Left lung (tissue), 10 donors: Measurements from ENCODE around the gene NUBP2. TPM values are rescaled to one million over a fixed set of nuclear protein-coding genes. Genes with fewer than 3 reads are reported as not detected.

Experiments
- ATAC-seq: fragments of 200-7000 bp; cut with Tn5 transposase; one replicate; pipeline ENCODE4 v1.9.1; 2020; ENCODE audit warnings: moderate library complexity
- DNase-seq, 4 donors: peaks; one replicate each; pipeline ENCODE4 v3.0.0-alpha.2; 2013 to 2020
- H3K27ac ChIP-seq, 2 donors: fragments of 200-600 bp; sonication (generic) in 1 of 2; one replicate each; pipeline versions ENCODE4 v1.5.0 to v1.8.0; 2020 to 2021
- H3K27me3 ChIP-seq, 2 donors: fragments of 200-600 bp; sonication (generic) in 1 of 2; one replicate each; pipeline versions ENCODE4 v1.5.0 to v1.8.0; 2020 to 2021
- H3K36me3 ChIP-seq, 2 donors: fragments of 200-600 bp; sonication (generic) in 1 of 2; one replicate each; pipeline versions ENCODE4 v1.5.0 to v1.8.0; 2020 to 2021
- H3K4me1 ChIP-seq, 2 donors: fragments of 200-600 bp; one replicate each; pipeline ENCODE4 v1.8.0; 2021
- H3K4me3 ChIP-seq, 2 donors: fragments of 200-600 bp; sonication (generic) in 1 of 2; one replicate each; pipeline versions ENCODE4 v1.5.0 to v1.8.0; 2020 to 2021; ENCODE audit warnings: mild to moderate bottlenecking in 1 of 2
- H3K9me3 ChIP-seq, 2 donors: fragments of 200-600 bp; sonication (generic) in 1 of 2; one replicate each; pipeline versions ENCODE4 v1.5.0 to v1.8.0; 2020 to 2021
- intact Hi-C, 2 donors: fragments of 100-400 bp; cut with DNase I; formaldehyde crosslinking; loops; one replicate each; pipeline versions ENCODE4 v1.11.2 to v1.14.2; 2022
- polyA plus RNA-seq, 6 donors: library from polyadenylated mRNA; unstranded; fragments of 120-200 nt; gene quantifications; one replicate each; pipeline ENCODE4 v1.2.1, GENCODE V29; 2013; ENCODE audit not compliant: insufficient read length in 6 of 6
- total RNA-seq, 2 donors: library from RNA; stranded (reverse); fragmentation: NEBNext Ultra II Directional; extraction: Animal tissue kit (Norgen Biotek cat#: 25700); gene quantifications; one replicate each; pipeline ENCODE4 v1.2.1, GENCODE V29; 2021
- TF ChIP-seq, protein P1 (sequence below), 2 donors: fragments of 200-600 bp; sonication (generic) in 1 of 2; IDR thresholded peaks; one replicate each; pipeline versions ENCODE4 v1.5.0 to v1.8.0; 2021; ENCODE audit warnings: antibody characterized with exemption in 2 of 2
- donor health status: DM: no; HTN: yes; CAD: no.
- donor health status: DM: no; HTN: no; CAD: no.

The NUBP2 gene
- total and polyA plus RNA-seq, 8 donors: 32.6 to 56.4 (median 42.7) TPM

DNA sequence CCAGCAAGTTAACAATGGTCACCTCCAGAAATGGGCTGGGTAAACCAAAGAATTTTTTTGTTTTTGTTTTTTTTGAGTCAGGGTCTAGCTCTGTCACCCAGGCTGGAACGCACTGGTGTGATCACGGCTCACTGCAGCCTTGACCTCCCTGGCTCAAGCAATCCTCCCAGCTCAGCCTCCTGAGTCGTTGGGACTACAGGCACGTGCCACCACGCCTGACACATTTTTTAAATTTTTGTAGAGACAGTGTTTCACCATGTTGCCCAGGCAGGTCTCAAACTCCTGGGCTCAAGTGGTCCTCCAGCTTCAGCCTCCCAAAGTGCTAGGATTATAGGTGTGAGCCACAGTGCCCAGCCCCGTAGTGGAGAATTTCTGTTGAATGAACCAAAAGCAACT lies 2.1 kb upstream of the NUBP2 start:
- TF ChIP-seq, protein P1, sequence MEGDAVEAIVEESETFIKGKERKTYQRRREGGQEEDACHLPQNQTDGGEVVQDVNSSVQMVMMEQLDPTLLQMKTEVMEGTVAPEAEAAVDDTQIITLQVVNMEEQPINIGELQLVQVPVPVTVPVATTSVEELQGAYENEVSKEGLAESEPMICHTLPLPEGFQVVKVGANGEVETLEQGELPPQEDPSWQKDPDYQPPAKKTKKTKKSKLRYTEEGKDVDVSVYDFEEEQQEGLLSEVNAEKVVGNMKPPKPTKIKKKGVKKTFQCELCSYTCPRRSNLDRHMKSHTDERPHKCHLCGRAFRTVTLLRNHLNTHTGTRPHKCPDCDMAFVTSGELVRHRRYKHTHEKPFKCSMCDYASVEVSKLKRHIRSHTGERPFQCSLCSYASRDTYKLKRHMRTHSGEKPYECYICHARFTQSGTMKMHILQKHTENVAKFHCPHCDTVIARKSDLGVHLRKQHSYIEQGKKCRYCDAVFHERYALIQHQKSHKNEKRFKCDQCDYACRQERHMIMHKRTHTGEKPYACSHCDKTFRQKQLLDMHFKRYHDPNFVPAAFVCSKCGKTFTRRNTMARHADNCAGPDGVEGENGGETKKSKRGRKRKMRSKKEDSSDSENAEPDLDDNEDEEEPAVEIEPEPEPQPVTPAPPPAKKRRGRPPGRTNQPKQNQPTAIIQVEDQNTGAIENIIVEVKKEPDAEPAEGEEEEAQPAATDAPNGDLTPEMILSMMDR (IDR thresholded peaks at IDR 0.05): no peak
- Histone ChIP-seq H3K4me3 (no peak overlapping the region), H3K27me3 (no peaks in the 10 kb centered on the region), H3K4me1 (peaks cover 8 to 35% of the 10 kb centered on the region in 2 donors), H3K9me3 (no peaks in the 10 kb centered on the region), H3K27ac (no peak overlapping the region), H3K36me3 (peaks cover 0 to 41% of the 10 kb centered on the region in 2 donors)
- ATAC-seq (no peak), DNase-seq (no peak)
- intact Hi-C loops: no loop called here

DNA sequence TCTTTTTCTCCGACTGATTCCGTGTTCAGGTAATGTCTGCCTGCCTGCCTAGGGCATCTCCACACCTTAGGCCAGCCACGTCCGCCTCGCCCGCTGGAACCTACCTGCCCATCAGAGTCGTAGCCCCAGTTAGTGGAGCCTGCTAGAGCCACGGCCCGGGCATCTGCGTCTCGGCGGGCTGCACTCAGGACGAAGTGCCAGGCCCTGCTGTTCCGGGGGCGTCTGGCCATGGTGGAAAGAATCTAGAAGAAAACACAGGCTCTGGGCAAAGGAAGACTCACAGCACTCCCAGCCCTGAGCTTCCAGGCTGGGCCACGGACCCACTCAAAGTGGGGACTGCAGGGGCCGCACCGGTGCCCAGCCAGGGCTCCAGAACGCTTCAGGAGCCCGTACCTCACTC lies 1.5 kb upstream of the NUBP2 start:
- intact Hi-C loops: no loop called here
- Histone ChIP-seq H3K9me3 (no peaks in the 10 kb centered on the region), H3K36me3 (peaks cover 0 to 41% of the 10 kb centered on the region in 2 donors), H3K27me3 (no peaks in the 10 kb centered on the region), H3K4me3 (peak overlapping the region; percentile 81 to 87), H3K4me1 (peaks cover 8 to 39% of the 10 kb centered on the region in 2 donors), H3K27ac (peak overlapping the region in 1 of 2 donors; percentile 88)
- DNase-seq (peak in 1 of 4 donors; percentile 14), ATAC-seq (no peak)
- TF ChIP-seq, protein P1 (IDR thresholded peaks at IDR 0.05): no peak

DNA sequence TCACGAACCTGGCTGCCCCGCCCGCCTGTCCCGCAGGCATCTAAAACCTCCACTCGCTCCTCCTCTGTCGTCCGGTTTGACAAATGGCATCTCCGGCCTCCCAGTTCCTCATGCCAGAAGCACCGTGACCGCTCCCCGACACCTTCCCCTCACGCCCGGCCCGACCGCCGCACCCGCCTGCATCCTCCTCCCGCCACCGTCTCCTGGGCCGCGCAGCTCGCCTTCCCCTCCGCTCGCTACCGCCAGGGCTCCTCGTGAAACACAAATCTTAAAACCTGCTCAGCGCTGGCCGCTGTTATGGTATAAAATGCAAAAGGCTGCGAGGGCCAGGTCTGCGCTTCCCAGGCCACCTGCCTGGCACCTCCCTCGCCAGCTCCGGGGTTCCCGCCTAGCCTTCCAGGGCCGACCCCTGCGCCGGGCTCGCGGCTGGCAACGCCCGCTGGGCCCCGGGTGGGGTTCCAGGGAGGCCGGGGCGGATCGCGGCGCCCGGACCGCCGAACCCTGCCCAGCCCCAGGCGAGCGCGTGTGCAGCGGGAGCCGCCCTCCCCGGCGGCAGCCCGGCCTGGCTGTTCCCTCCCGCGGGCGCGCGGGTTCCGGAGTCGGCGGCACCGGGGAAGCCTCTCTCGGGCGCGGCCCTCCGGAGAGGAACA lies 877 bp upstream of the NUBP2 start:
- intact Hi-C loops: no loop called here
- Histone ChIP-seq H3K4me3 (peak overlapping the region; percentile 81 to 87), H3K4me1 (peaks cover 8 to 39% of the 10 kb centered on the region in 2 donors), H3K9me3 (no peaks in the 10 kb centered on the region), H3K27ac (peak overlapping the region; percentile 66 to 88), H3K36me3 (peaks cover 0 to 41% of the 10 kb centered on the region in 2 donors), H3K27me3 (no peaks in the 10 kb centered on the region)
- TF ChIP-seq, protein P1 (IDR thresholded peaks at IDR 0.05): no peak
- ATAC-seq: peak; percentile 4
- DNase-seq: peak in 2 of 4 donors; percentile 35 to 85

DNA sequence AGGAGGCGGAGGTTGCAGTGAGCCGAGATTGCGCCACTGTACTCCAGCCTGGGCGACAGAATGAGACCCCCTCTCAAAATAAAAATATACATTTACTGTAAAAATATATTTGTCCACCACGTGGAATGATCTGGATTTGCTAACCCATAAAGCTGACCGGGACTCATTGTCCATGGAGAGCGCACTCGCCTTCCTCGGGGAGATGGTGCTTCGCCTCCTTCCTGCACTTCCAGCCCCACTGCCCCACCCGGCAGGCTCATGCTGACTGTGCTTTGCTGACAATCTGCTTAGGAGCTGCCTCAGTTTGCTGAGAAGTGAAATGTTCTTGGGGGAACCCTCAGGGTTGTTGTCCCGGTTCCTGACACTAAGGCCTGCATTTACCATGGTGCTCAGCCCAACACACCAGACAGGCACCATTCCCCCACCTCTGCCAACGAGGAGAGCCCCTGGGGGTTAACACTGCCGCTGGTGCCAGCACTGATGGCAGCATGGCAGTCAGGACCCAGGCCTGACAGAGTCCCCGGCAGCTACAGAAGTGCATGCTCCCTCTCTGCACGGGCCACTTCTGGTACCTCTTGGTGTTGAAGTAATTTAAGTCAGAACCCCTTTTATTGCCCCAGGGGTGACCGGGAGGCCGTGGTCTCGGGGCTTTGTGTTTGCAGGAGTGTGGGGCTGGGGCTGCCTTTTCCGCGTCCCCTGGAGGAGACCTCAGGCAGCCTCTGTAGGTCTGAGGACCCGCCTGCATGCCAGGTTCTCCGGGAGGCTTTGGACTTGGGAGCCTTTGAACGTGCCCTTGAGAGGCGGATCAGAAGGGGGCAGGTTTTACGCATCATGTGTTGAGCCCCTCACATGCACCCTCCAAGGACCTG lies 2.5 kb downstream of the NUBP2 start:
- H3K27me3 ChIP-seq: no peaks in the 10 kb centered on the region
- H3K4me1 ChIP-seq: peaks cover 8 to 39% of the 10 kb centered on the region in 2 donors
- no peaks in the 10 kb centered on the region for H3K9me3 ChIP-seq
- intact Hi-C loops: no loop called here
- no peak overlapping the region for H3K4me3 ChIP-seq
- H3K36me3 ChIP-seq: peaks cover 0 to 50% of the 10 kb centered on the region in 2 donors
- H3K27ac ChIP-seq: no peak overlapping the region
- DNase-seq: peak in 1 of 4 donors; percentile 28
- TF ChIP-seq, protein P1 (IDR thresholded peaks at IDR 0.05): no peak
- ATAC-seq: no peak

DNA sequence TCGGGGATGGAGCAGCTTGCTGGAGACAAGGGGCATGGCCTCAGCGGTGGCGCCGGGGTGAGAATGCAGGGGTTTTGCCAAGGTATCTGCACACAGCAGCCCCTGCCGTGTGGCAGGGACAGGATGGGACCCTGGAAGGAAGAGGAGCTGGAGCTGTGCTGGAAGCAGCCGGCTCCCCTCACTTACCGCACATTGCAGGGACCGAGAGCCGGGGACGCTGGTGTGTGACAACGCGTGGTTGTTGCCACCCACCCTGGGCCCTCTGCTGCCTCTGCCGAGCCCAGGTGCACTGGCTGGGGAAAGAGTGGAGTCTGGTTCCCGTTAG lies 3.0 kb downstream of the NUBP2 start:
- ATAC-seq (no peak), DNase-seq (peak in 1 of 4 donors; percentile 67)
- no peak overlapping the region for H3K4me3 ChIP-seq
- TF ChIP-seq, protein P1 (IDR thresholded peaks at IDR 0.05): no peak
- peaks cover 0 to 53% of the 10 kb centered on the region in 2 donors for H3K36me3 ChIP-seq
- intact Hi-C loops: no loop called here
- H3K4me1 ChIP-seq: peaks cover 8 to 39% of the 10 kb centered on the region in 2 donors
- H3K9me3 ChIP-seq: no peaks in the 10 kb centered on the region
- H3K27ac ChIP-seq: no peak overlapping the region
- no peaks in the 10 kb centered on the region for H3K27me3 ChIP-seq
